ENCODE data around the gene ESYT1. TPM values are rescaled to one million over a fixed set of nuclear protein-coding genes. Genes with fewer than 3 reads are reported as not detected.

ESYT1 gene
- total RNA-seq, 1 experiment from 2014 or later, result 111 TPM

- Mint-ChIP-seq H3K36me3 (ENCODE audit: insufficient read depth in 1 of 3, low read depth in 3 of 3) (peaks cover 27 to 43% (median 37%) of the 10 kb centered on the region in 3 experiments), H3K4me1 (peaks cover 22 to 25% of the 10 kb centered on the region in 2 experiments), H3K27me3 (ENCODE audit: low read depth) (peaks cover 2% of the 10 kb centered on the region; the same call in 1 of the 2 replicates), H3K27ac (peak overlapping the region in 2 of 3 experiments; percentile 3 to 23; a peak in 1 of 7 replicates), H3K4me3 (peak overlapping the region in 1 of 2 experiments; percentile 97; a peak in 3 of 5 replicates), H3K9me3 (peaks cover 3 to 7% of the 10 kb centered on the region in 2 experiments; a peak in 2 of 5 replicates)
- peaks cover 3% of the 10 kb centered on the region; the same call in 1 of the 2 replicates for H3K79me2 ChIP-seq (ENCODE audit: insufficient read depth, low read length)
- H3K14ac ChIP-seq (ENCODE audit: insufficient read depth, low read length), result no peak overlapping the region
- H3K4ac ChIP-seq (ENCODE audit: low read depth, low read length), result no peak overlapping the region
- no peak overlapping the region for H4K8ac ChIP-seq (replicated peaks; ENCODE audit: insufficient read length, low read depth, low read length)
- no peak overlapping the region for H3K18ac ChIP-seq (ENCODE audit: insufficient read length, low read depth, low read length)
- H2BK15ac ChIP-seq (ENCODE audit: low read depth, low read length), result no peak overlapping the region
- H2BK5ac ChIP-seq (ENCODE audit: insufficient read length, low read length), result no peak overlapping the region
- H3K27ac ChIP-seq (ENCODE audit: insufficient read length, low read depth, low read length), result no peak overlapping the region
- H4K20me1 ChIP-seq (ENCODE audit: control insufficient read depth, insufficient read depth, insufficient read length), result no peaks in the 10 kb centered on the region
- H2BK120ac ChIP-seq (ENCODE audit: low read depth, low read length, poor library complexity, severe bottlenecking), result no peak overlapping the region
- WGBS (ENCODE audit: extremely low coverage, insufficient read length, low lambda C conversion rate), result no CpG with 5 or more reads among the region's 17 CpGs
- no peaks in the 10 kb centered on the region for H3K79me1 ChIP-seq (ENCODE audit: insufficient read depth, low read depth, low read length, poor library complexity, severe bottlenecking)
- H3K4me1 ChIP-seq (ENCODE audit: insufficient read depth, low read length), result no peaks in the 10 kb centered on the region; the same call in 1 of the 2 replicates
- H3K9ac ChIP-seq (ENCODE audit: extremely low read depth, insufficient read length, low read length), result no peak overlapping the region
- H2AK5ac ChIP-seq (ENCODE audit: insufficient read length, low read length), result no peak overlapping the region
- TF ChIP-seq, protein P1, sequence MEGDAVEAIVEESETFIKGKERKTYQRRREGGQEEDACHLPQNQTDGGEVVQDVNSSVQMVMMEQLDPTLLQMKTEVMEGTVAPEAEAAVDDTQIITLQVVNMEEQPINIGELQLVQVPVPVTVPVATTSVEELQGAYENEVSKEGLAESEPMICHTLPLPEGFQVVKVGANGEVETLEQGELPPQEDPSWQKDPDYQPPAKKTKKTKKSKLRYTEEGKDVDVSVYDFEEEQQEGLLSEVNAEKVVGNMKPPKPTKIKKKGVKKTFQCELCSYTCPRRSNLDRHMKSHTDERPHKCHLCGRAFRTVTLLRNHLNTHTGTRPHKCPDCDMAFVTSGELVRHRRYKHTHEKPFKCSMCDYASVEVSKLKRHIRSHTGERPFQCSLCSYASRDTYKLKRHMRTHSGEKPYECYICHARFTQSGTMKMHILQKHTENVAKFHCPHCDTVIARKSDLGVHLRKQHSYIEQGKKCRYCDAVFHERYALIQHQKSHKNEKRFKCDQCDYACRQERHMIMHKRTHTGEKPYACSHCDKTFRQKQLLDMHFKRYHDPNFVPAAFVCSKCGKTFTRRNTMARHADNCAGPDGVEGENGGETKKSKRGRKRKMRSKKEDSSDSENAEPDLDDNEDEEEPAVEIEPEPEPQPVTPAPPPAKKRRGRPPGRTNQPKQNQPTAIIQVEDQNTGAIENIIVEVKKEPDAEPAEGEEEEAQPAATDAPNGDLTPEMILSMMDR (conservative IDR thresholded peaks at IDR 0.05), result no peak
- H2BK12ac ChIP-seq (ENCODE audit: insufficient read length, low read depth, low read length), result no peak overlapping the region
- H3K9me3 ChIP-seq (ENCODE audit: control insufficient read depth, low read depth, low read length), result no peaks in the 10 kb centered on the region
- H3K23ac ChIP-seq (ENCODE audit: insufficient read length, low read depth, low read length), result no peak overlapping the region
- H4K91ac ChIP-seq (ENCODE audit: insufficient read length, low read depth, low read length), result no peak overlapping the region
- no peak overlapping the region for H2AFZ ChIP-seq (ENCODE audit: low read length)
- no peak overlapping the region for H2BK20ac ChIP-seq (ENCODE audit: low read depth, low read length, poor library complexity, severe bottlenecking)
- H3T11ph ChIP-seq (ENCODE audit: low read length), result no peak overlapping the region
- no peak overlapping the region for H4K5ac ChIP-seq (ENCODE audit: insufficient read length, low read depth, low read length)
- no peak overlapping the region for H3K56ac ChIP-seq (ENCODE audit: insufficient read length, low read depth, low read length)
- H3K4me2 ChIP-seq (ENCODE audit: insufficient read depth, insufficient read length, low read length), result no peak overlapping the region
- DNase-seq, result no peak
- no peaks in the 10 kb centered on the region for H3K27me3 ChIP-seq (ENCODE audit: insufficient read depth, low read length)
- H3K23me2 ChIP-seq (ENCODE audit: insufficient read length, low read depth, low read length, poor library complexity, severe bottlenecking), result peaks cover 8% of the 10 kb centered on the region
Observed at GRCh38 chr12:56120158-56120846, 7.8 kb upstream of the ESYT1 start.
